ENCODE measurements around the gene DLL4. TPM values are rescaled to one million over a fixed set of nuclear protein-coding genes. Genes with fewer than 3 reads are reported as not detected.

The DLL4 gene
- polyA plus RNA-seq, 4 donors = 0.81 to 14.4 (median 7.3) TPM

- Histone ChIP-seq H3K27me3 (ENCODE audit: control insufficient read depth in 3 of 3, insufficient read depth in 3 of 3, low read length in 3 of 3) (no peaks in the 10 kb centered on the region), H3K4me1 (ENCODE audit: control insufficient read depth in 3 of 3, insufficient read depth in 2 of 3, low read depth in 1 of 3, low read length in 2 of 3) (peaks cover 0 to 7% (median 0%) of the 10 kb centered on the region in 3 donors), H3K4me3 (ENCODE audit: low read depth in 1 of 3, low read length in 3 of 3) (no peak overlapping the region), H3K36me3 (ENCODE audit: control insufficient read depth in 3 of 3, insufficient read depth in 2 of 3, low read depth in 1 of 3, low read length in 3 of 3) (peaks cover 0 to 2% (median 0%) of the 10 kb centered on the region in 3 donors), H3K9me3 (ENCODE audit: control insufficient read depth in 2 of 2, insufficient read depth in 1 of 2, low read depth in 1 of 2, low read length in 1 of 2) (no peaks in the 10 kb centered on the region), H3K27ac (ENCODE audit: low read depth in 1 of 3, low read length in 2 of 3) (no peak overlapping the region)
- DNase-seq (no peak), FAIRE-seq (no peak)
- WGBS, 3 donors = 73 to 77% (median 76%) methylated on average over 7 of the region's 7 CpGs
These were observed 39.3 kb downstream of the DLL4 start for GRCh38 chr15:40968290-40969085.

DNA sequence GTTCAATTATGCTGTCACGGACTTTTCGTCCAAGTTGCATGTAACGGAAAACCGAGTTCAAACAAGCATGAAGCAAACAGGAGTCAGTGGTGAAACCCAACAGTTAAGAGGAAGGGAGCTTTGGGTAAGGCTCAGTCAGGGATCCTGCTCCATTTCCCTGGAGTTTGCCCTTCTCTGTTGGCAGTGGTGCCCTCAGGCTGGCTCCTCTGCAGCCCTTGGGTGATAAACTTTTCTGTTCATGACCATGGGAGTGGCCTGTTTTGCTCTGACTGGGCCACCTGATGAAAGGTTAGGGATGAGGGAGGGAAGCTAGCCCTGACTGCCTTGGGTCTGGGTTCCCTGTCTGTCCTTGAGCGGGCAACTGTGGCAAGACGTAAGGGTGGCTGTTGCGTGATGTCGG is 40.2 kb downstream of the DLL4 start:
- FAIRE-seq = no peak
- WGBS, 3 donors = 82 to 95% (median 89%) methylated on average over 8 of the region's 8 CpGs
- no peaks in the 10 kb centered on the region for H3K9me3 ChIP-seq (ENCODE audit: control insufficient read depth in 2 of 2, insufficient read depth in 1 of 2, low read depth in 1 of 2, low read length in 1 of 2)
- DNase-seq = peak in 1 of 2 donors; percentile 34
- no peak overlapping the region for H3K4me3 ChIP-seq (ENCODE audit: low read depth in 1 of 3, low read length in 3 of 3)
- H3K36me3 ChIP-seq (ENCODE audit: control insufficient read depth in 3 of 3, insufficient read depth in 2 of 3, low read depth in 1 of 3, low read length in 3 of 3) = peaks cover 0 to 2% (median 0%) of the 10 kb centered on the region in 3 donors
- H3K4me1 ChIP-seq (ENCODE audit: control insufficient read depth in 3 of 3, insufficient read depth in 2 of 3, low read depth in 1 of 3, low read length in 2 of 3) = peaks cover 0 to 7% (median 0%) of the 10 kb centered on the region in 3 donors
- no peak overlapping the region for H3K27ac ChIP-seq (ENCODE audit: low read depth in 1 of 3, low read length in 2 of 3)
- H3K27me3 ChIP-seq (ENCODE audit: control insufficient read depth in 3 of 3, insufficient read depth in 3 of 3, low read length in 3 of 3) = no peaks in the 10 kb centered on the region

DNA sequence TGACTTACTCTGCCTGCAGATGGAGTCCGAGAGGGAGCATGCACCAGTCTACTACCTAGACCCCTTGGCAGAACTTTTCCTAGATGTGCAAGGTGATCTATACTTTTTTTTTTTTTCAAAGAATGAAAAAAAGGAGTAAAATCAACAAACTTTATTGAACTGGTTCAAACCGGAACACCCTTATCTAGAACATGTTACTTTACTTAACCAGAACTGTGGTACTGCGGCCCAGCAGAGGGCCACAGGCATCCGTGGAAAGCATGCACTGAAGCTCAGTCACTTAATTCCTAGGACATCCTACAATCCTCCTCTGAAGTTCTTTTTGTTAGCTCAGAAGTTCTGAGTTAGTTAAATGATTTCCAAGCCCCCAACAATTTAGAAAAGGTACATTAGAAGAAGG is 45.7 kb downstream of the DLL4 start:
- H3K27me3 ChIP-seq (ENCODE audit: control insufficient read depth in 3 of 3, insufficient read depth in 3 of 3, low read length in 3 of 3) = no peaks in the 10 kb centered on the region
- H3K36me3 ChIP-seq (ENCODE audit: control insufficient read depth in 3 of 3, insufficient read depth in 2 of 3, low read depth in 1 of 3, low read length in 3 of 3) = peaks cover 15 to 41% (median 29%) of the 10 kb centered on the region in 3 donors
- FAIRE-seq (no peak), DNase-seq (no peak)
- WGBS, 3 donors = 75 to 81% (median 81%) methylated on average over 4 of the region's 4 CpGs
- H3K4me3 ChIP-seq (ENCODE audit: low read depth in 1 of 3, low read length in 3 of 3) = no peak overlapping the region
- H3K9me3 ChIP-seq (ENCODE audit: control insufficient read depth in 2 of 2, insufficient read depth in 1 of 2, low read depth in 1 of 2, low read length in 1 of 2) = no peaks in the 10 kb centered on the region
- no peak overlapping the region for H3K27ac ChIP-seq (ENCODE audit: low read depth in 1 of 3, low read length in 2 of 3)
- H3K4me1 ChIP-seq (ENCODE audit: control insufficient read depth in 3 of 3, insufficient read depth in 2 of 3, low read depth in 1 of 3, low read length in 2 of 3) = no peaks in the 10 kb centered on the region

DNA sequence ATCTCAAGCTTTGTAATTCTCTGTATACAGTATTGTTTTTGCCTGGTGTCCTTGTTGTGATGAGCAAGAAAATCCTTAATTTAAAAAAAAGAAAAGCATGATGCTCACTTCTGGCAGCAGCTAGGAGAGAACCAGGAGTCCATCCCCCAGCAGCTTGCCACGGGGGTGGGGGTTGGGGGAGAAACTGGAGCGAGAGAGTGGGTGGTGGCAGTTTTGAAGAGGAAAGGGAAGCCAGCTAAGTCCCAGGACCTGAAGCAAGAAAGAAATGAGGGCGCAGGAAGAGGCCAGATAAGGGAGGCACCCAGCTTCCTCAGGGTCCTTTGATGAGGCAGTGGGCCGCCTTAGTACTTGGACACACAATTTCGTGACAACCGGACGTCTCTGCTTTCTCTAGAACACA is 47.7 kb downstream of the DLL4 start:
- H3K27ac ChIP-seq (ENCODE audit: low read depth in 1 of 3, low read length in 2 of 3) = no peak overlapping the region
- no peaks in the 10 kb centered on the region for H3K4me1 ChIP-seq (ENCODE audit: control insufficient read depth in 3 of 3, insufficient read depth in 2 of 3, low read depth in 1 of 3, low read length in 2 of 3)
- FAIRE-seq = no peak
- H3K27me3 ChIP-seq (ENCODE audit: control insufficient read depth in 3 of 3, insufficient read depth in 3 of 3, low read length in 3 of 3) = no peaks in the 10 kb centered on the region
- WGBS, 3 donors = 79 to 84% (median 81%) methylated on average over 7 of the region's 7 CpGs
- no peak for DNase-seq
- peaks cover 24 to 57% (median 40%) of the 10 kb centered on the region in 3 donors for H3K36me3 ChIP-seq (ENCODE audit: control insufficient read depth in 3 of 3, insufficient read depth in 2 of 3, low read depth in 1 of 3, low read length in 3 of 3)
- no peak overlapping the region for H3K4me3 ChIP-seq (ENCODE audit: low read depth in 1 of 3, low read length in 3 of 3)
- H3K9me3 ChIP-seq (ENCODE audit: control insufficient read depth in 2 of 2, insufficient read depth in 1 of 2, low read depth in 1 of 2, low read length in 1 of 2) = no peaks in the 10 kb centered on the region

DNA sequence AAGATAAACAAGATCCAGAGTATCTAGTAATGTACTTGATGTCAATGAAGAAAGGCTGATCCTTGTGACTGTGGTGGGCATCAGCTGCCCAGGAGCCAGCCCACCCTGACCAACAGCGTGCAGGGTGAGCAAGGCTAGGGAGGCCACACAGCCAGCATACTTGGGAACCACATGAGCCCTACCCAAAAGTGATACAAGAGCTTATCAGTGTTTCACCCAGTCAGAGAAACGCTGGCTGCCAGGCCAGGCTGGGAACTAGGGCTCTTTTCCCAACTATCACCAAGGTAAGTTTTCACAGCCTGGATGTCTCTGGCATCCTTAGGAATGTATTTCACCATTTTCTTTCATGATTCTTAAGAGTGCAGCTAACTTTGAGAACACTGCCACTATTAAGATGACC is 49.0 kb downstream of the DLL4 start:
- H3K27ac ChIP-seq (ENCODE audit: low read depth in 1 of 3, low read length in 2 of 3) = no peak overlapping the region
- FAIRE-seq (no peak), DNase-seq (no peak)
- no peaks in the 10 kb centered on the region for H3K27me3 ChIP-seq (ENCODE audit: control insufficient read depth in 3 of 3, insufficient read depth in 3 of 3, low read length in 3 of 3)
- peaks cover 30 to 67% (median 50%) of the 10 kb centered on the region in 3 donors for H3K36me3 ChIP-seq (ENCODE audit: control insufficient read depth in 3 of 3, insufficient read depth in 2 of 3, low read depth in 1 of 3, low read length in 3 of 3)
- no peaks in the 10 kb centered on the region for H3K9me3 ChIP-seq (ENCODE audit: control insufficient read depth in 2 of 2, insufficient read depth in 1 of 2, low read depth in 1 of 2, low read length in 1 of 2)
- no peaks in the 10 kb centered on the region for H3K4me1 ChIP-seq (ENCODE audit: control insufficient read depth in 3 of 3, insufficient read depth in 2 of 3, low read depth in 1 of 3, low read length in 2 of 3)
- 60 to 79% (median 76%) methylated on average over 2 of the region's 2 CpGs for WGBS, 3 donors
- H3K4me3 ChIP-seq (ENCODE audit: low read depth in 1 of 3, low read length in 3 of 3) = no peak overlapping the region

DNA sequence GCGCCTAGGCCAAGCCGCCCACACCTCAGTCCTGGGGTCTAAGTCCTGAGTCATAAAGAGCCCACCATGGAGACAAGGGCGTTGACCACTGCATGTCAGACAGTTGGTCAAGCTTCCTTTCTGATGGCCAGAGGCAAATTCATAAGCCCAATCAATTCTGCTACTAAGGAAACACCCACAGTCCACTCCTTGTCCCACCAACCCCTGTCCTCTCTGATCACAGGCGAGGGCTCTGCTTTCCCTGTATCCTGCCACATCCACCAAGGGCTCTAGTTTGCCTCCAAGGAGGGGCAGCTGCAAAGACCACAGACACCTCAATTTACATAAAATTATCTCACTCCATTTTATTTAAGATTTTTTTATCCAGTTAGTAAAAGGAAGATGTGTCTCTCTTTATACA is 49.4 kb downstream of the DLL4 start:
- no peaks in the 10 kb centered on the region for H3K27me3 ChIP-seq (ENCODE audit: control insufficient read depth in 3 of 3, insufficient read depth in 3 of 3, low read length in 3 of 3)
- no peak overlapping the region for H3K27ac ChIP-seq (ENCODE audit: low read depth in 1 of 3, low read length in 2 of 3)
- H3K4me1 ChIP-seq (ENCODE audit: control insufficient read depth in 3 of 3, insufficient read depth in 2 of 3, low read depth in 1 of 3, low read length in 2 of 3) = no peaks in the 10 kb centered on the region
- FAIRE-seq = no peak
- no peak for DNase-seq
- WGBS, 3 donors = 93 to 95% (median 95%) methylated on average over 4 of the region's 4 CpGs
- H3K36me3 ChIP-seq (ENCODE audit: control insufficient read depth in 3 of 3, insufficient read depth in 2 of 3, low read depth in 1 of 3, low read length in 3 of 3) = peaks cover 33 to 69% (median 54%) of the 10 kb centered on the region in 3 donors
- H3K4me3 ChIP-seq (ENCODE audit: low read depth in 1 of 3, low read length in 3 of 3) = no peak overlapping the region
- no peaks in the 10 kb centered on the region for H3K9me3 ChIP-seq (ENCODE audit: control insufficient read depth in 2 of 2, insufficient read depth in 1 of 2, low read depth in 1 of 2, low read length in 1 of 2)

GRCh38 chr15:40981186-40981585 is 52.0 kb downstream of the DLL4 start:
- H3K27me3 ChIP-seq (ENCODE audit: control insufficient read depth in 3 of 3, insufficient read depth in 3 of 3, low read length in 3 of 3) = no peaks in the 10 kb centered on the region
- H3K27ac ChIP-seq (ENCODE audit: low read depth in 1 of 3, low read length in 2 of 3) = no peak overlapping the region
- 64 to 76% (median 69%) methylated on average over 3 of the region's 3 CpGs for WGBS, 3 donors
- no peaks in the 10 kb centered on the region for H3K9me3 ChIP-seq (ENCODE audit: control insufficient read depth in 2 of 2, insufficient read depth in 1 of 2, low read depth in 1 of 2, low read length in 1 of 2)
- peaks cover 50 to 80% (median 60%) of the 10 kb centered on the region in 3 donors for H3K36me3 ChIP-seq (ENCODE audit: control insufficient read depth in 3 of 3, insufficient read depth in 2 of 3, low read depth in 1 of 3, low read length in 3 of 3)
- no peak for DNase-seq
- FAIRE-seq = no peak
- no peak overlapping the region for H3K4me3 ChIP-seq (ENCODE audit: low read depth in 1 of 3, low read length in 3 of 3)
- H3K4me1 ChIP-seq (ENCODE audit: control insufficient read depth in 3 of 3, insufficient read depth in 2 of 3, low read depth in 1 of 3, low read length in 2 of 3) = no peaks in the 10 kb centered on the region

DNA sequence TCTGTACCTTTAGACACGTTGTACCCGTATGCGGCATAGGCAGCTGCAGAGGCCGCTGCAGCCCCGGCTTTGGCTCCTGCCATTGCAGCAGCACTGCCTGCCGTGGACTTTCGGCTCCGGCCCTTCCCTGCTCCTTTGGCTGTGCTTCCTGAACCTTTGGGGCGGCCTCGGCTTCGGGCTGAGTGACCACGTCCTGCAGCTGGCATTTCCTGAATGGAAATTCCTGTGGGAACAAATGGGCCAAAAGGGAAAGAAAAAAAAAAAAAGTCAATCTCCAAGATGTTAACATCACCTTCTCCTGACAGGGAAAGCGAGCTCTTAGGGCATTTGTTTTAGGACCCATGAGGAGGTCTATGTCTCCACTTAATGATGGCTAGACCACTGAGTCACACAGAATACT is 53.7 kb downstream of the DLL4 start:
- FAIRE-seq (no peak), DNase-seq (no peak)
- Histone ChIP-seq H3K9me3 (ENCODE audit: control insufficient read depth in 2 of 2, insufficient read depth in 1 of 2, low read depth in 1 of 2, low read length in 1 of 2) (no peaks in the 10 kb centered on the region), H3K27me3 (ENCODE audit: control insufficient read depth in 3 of 3, insufficient read depth in 3 of 3, low read length in 3 of 3) (no peaks in the 10 kb centered on the region), H3K27ac (ENCODE audit: low read depth in 1 of 3, low read length in 2 of 3) (no peak overlapping the region), H3K4me3 (ENCODE audit: low read depth in 1 of 3, low read length in 3 of 3) (no peak overlapping the region), H3K36me3 (ENCODE audit: control insufficient read depth in 3 of 3, insufficient read depth in 2 of 3, low read depth in 1 of 3, low read length in 3 of 3) (peaks cover 59 to 75% (median 67%) of the 10 kb centered on the region in 3 donors), H3K4me1 (ENCODE audit: control insufficient read depth in 3 of 3, insufficient read depth in 2 of 3, low read depth in 1 of 3, low read length in 2 of 3) (no peaks in the 10 kb centered on the region)
- 82 to 90% (median 88%) methylated on average over 13 of the region's 13 CpGs for WGBS, 3 donors
